NT2/D1 (cell line): ENCODE data around the gene SMIM35.

ENCODE experiments used
- DNase-seq: peaks from one replicate; pipeline ENCODE4 v3.0.0-alpha.2; 2011; ENCODE audit warnings: low read depth, low spot score
- H3K27me3 ChIP-seq: 2 replicates; pipeline ENCODE4 v1.6.0; 2011; ENCODE audit warnings: mild to moderate bottlenecking; ENCODE audit not compliant: insufficient read length, insufficient read depth
- H3K36me3 ChIP-seq: 2 replicates; pipeline ENCODE4 v1.6.1; 2011; ENCODE audit warnings: mild to moderate bottlenecking, low read length, mixed read lengths; ENCODE audit not compliant: insufficient read depth, insufficient read length
- H3K4me1 ChIP-seq: 2 replicates; pipeline ENCODE4 v1.5.1; 2011; ENCODE audit not compliant: insufficient read depth, insufficient read length
- H3K4me3 ChIP-seq: 2 replicates; pipeline ENCODE4 v1.5.1; 2011; ENCODE audit warnings: low read depth; ENCODE audit not compliant: insufficient read length
- H3K9ac ChIP-seq: 2 replicates; pipeline ENCODE4 v1.6.0; 2011; ENCODE audit warnings: low read depth; ENCODE audit not compliant: insufficient read length
- H3K9me3 ChIP-seq: 2 replicates; pipeline ENCODE4 v1.5.1; 2011; ENCODE audit warnings: mild to moderate bottlenecking, low read length; ENCODE audit not compliant: insufficient read depth
- SUZ12 ChIP-seq: IDR thresholded peaks from 2 replicates; pipeline ENCODE4 v1.6.1; 2011; ENCODE audit not compliant: insufficient read length, insufficient read depth; ENCODE audit errors: extremely low read depth
- YY1 ChIP-seq: IDR thresholded peaks from 2 replicates; pipeline ENCODE4 v1.6.1; 2011; ENCODE audit not compliant: insufficient read length, insufficient read depth
- ZNF274 ChIP-seq: IDR thresholded peaks from 2 replicates; pipeline ENCODE4 v1.6.1; 2011; ENCODE audit warnings: mild to moderate bottlenecking, low read depth, low read length

The SMIM35 gene

GRCh38 chr11:118042141-118042540 is 44.6 kb downstream of the SMIM35 start:
- Histone ChIP-seq H3K36me3 (no peaks in the 10 kb centered on the region), H3K9ac (no peak overlapping the region), H3K9me3 (no peaks in the 10 kb centered on the region), H3K4me3 (no peak overlapping the region), H3K4me1 (no peaks in the 10 kb centered on the region), H3K27me3 (no peaks in the 10 kb centered on the region)
- TF ChIP-seq SUZ12, result no peak
- TF ChIP-seq YY1, result no peak
- no peak for TF ChIP-seq ZNF274
- no peak for DNase-seq

GRCh38 chr11:118033443-118033842 is 53.3 kb downstream of the SMIM35 start:
- H3K9me3 ChIP-seq, result no peaks in the 10 kb centered on the region
- H3K36me3 ChIP-seq, result no peaks in the 10 kb centered on the region
- H3K9ac ChIP-seq, result no peak overlapping the region

GRCh38 chr11:118028626-118029025 is 58.1 kb downstream of the SMIM35 start:
- DNase-seq, result no peak
- Histone ChIP-seq H3K4me3 (no peak overlapping the region), H3K9ac (no peak overlapping the region), H3K36me3 (no peaks in the 10 kb centered on the region), H3K27me3 (no peaks in the 10 kb centered on the region), H3K9me3 (no peaks in the 10 kb centered on the region), H3K4me1 (no peaks in the 10 kb centered on the region)
- TF ChIP-seq ZNF274 (no peak), YY1 (no peak), SUZ12 (no peak)

More at GRCh38 chr11:118033443-118033842, 53.3 kb downstream of the SMIM35 start:
- H3K4me1 ChIP-seq, result no peaks in the 10 kb centered on the region
- TF ChIP-seq SUZ12, result no peak
- no peak overlapping the region for H3K4me3 ChIP-seq
- DNase-seq, result no peak
- H3K27me3 ChIP-seq, result no peaks in the 10 kb centered on the region

GRCh38 chr11:118027694-118028093 is 59.1 kb downstream of the SMIM35 start:
- no peaks in the 10 kb centered on the region for H3K36me3 ChIP-seq
- no peak overlapping the region for H3K9ac ChIP-seq
- no peaks in the 10 kb centered on the region for H3K4me1 ChIP-seq
- TF ChIP-seq SUZ12 (no peak), YY1 (no peak)
- H3K4me3 ChIP-seq, result no peak overlapping the region
- no peaks in the 10 kb centered on the region for H3K9me3 ChIP-seq
- no peaks in the 10 kb centered on the region for H3K27me3 ChIP-seq
- DNase-seq, result no peak

- Histone ChIP-seq H3K36me3 (no peaks in the 10 kb centered on the region), H3K4me3 (no peak overlapping the region), H3K9me3 (0 out of 2 replicates have a peak, but pooled peaks cover 5% of the 10 kb centered on the region), H3K4me1 (no peaks in the 10 kb centered on the region), H3K9ac (no peak overlapping the region), H3K27me3 (no peaks in the 10 kb centered on the region)
- no peak for TF ChIP-seq ZNF274
- TF ChIP-seq YY1, result no peak
- no peak for TF ChIP-seq SUZ12
- DNase-seq, result no peak
These were observed 65.6 kb downstream of the SMIM35 start for GRCh38 chr11:118021146-118021545.

- TF ChIP-seq ZNF274 (no peak), YY1 (no peak), SUZ12 (no peak)
- H3K27me3 ChIP-seq, result no peaks in the 10 kb centered on the region
- no peaks in the 10 kb centered on the region for H3K36me3 ChIP-seq
- H3K4me1 ChIP-seq, result no peaks in the 10 kb centered on the region
- H3K9me3 ChIP-seq, result 0 out of 2 replicates have a peak, but pooled peaks cover 5% of the 10 kb centered on the region
- no peak overlapping the region for H3K9ac ChIP-seq
- no peak for DNase-seq
- H3K4me3 ChIP-seq, result no peak overlapping the region
These were observed 68.4 kb downstream of the SMIM35 start for GRCh38 chr11:118018401-118018800.

GRCh38 chr11:118017631-118018315 is 69.0 kb downstream of the SMIM35 start:
- Histone ChIP-seq H3K9me3 (0 out of 2 replicates have a peak, but pooled peaks cover 5% of the 10 kb centered on the region), H3K4me3 (no peak overlapping the region)

More at GRCh38 chr11:118017631-118018315, 69.0 kb downstream of the SMIM35 start:
- Histone ChIP-seq H3K36me3 (no peaks in the 10 kb centered on the region), H3K9ac (no peak overlapping the region), H3K4me1 (no peaks in the 10 kb centered on the region), H3K27me3 (no peaks in the 10 kb centered on the region)
- DNase-seq, result no peak
- TF ChIP-seq ZNF274, result no peak
- TF ChIP-seq SUZ12, result no peak
- no peak for TF ChIP-seq YY1
